A673 (cell line): Measurements from ENCODE around the gene IRX4. TPM values are rescaled to one million over a fixed set of nuclear protein-coding genes. Genes with fewer than 3 reads are reported as not detected.

Experiments used
- BruUV-seq: library from RNA; stranded (reverse); fragments of 400-500 nt; replicated peaks from 2 replicates; lab custom pipeline; 2021; lab: Mats Ljungman, UMichigan
- CTCF ChIA-PET: fragments of 300-600 bp; sonication (Branson Sonifier 250); formaldehyde crosslinking; loops from one replicate; lab custom pipeline; 2022; ENCODE audit warnings: antibody characterized with exemption; lab: Charles Lee
- POLR2A ChIA-PET: fragments of 300-600 bp; sonication (Branson Sonifier 250); formaldehyde crosslinking; loops from one replicate; lab custom pipeline; 2022; ENCODE audit warnings: antibody characterized with exemption; ENCODE audit not compliant: low non-redundant PET; lab: Charles Lee
- DNase-seq: peaks from one replicate; pipeline ENCODE4 v3.0.0-alpha.2; 2015; ENCODE audit warnings: low spot score
- H3K27ac ChIP-seq: fragments of 200-600 bp; sonication (generic); 2 replicates; pipeline ENCODE4 v1.5.1; 2016; ENCODE audit warnings: mixed run types, low read depth, mild to moderate bottlenecking, mixed read lengths, antibody characterized with exemption, low read length; ENCODE audit not compliant: poor library complexity, severe bottlenecking
- H3K27me3 ChIP-seq: fragments of 200-600 bp; sonication (generic); replicated peaks from 2 replicates; pipeline ENCODE4 v1.6.1; 2017; ENCODE audit warnings: mixed run types, low read depth, mild to moderate bottlenecking, mixed read lengths, antibody characterized with exemption, low read length; ENCODE audit not compliant: insufficient read depth, poor library complexity
- H3K36me3 ChIP-seq: fragments of 200-600 bp; sonication (generic); 2 replicates; pipeline ENCODE4 v1.6.1; 2016; ENCODE audit warnings: mixed run types, mild to moderate bottlenecking, mixed read lengths, antibody characterized with exemption, low read length; ENCODE audit not compliant: insufficient read depth, poor library complexity, severe bottlenecking
- H3K4me1 ChIP-seq: fragments of 200-600 bp; sonication (generic); 2 replicates; pipeline ENCODE4 v1.6.1; 2017; ENCODE audit warnings: mixed run types, mild to moderate bottlenecking, mixed read lengths, antibody characterized with exemption, low read length; ENCODE audit not compliant: insufficient read depth, poor library complexity, severe bottlenecking
- H3K4me3 ChIP-seq: fragments of 200-600 bp; sonication (generic); 2 replicates; pipeline ENCODE4 v1.5.1; 2016; ENCODE audit warnings: low read depth, mixed run types, mild to moderate bottlenecking, mixed read lengths, low read length; ENCODE audit not compliant: poor library complexity, severe bottlenecking
- H3K9me3 ChIP-seq: fragments of 200-600 bp; sonication (generic); 2 replicates; pipeline ENCODE4 v1.6.1; 2016; ENCODE audit warnings: mixed run types, low read depth, mild to moderate bottlenecking, mixed read lengths, antibody characterized with exemption, low read length; ENCODE audit not compliant: poor library complexity, severe bottlenecking
- CTCF ChIP-seq: fragments of 300-800, 200-600 bp; sonication (generic); conservative IDR thresholded peaks from 2 replicates; pipeline ENCODE4 v1.5.1; 2017; ENCODE audit warnings: low read depth, mild to moderate bottlenecking, antibody characterized with exemption, low read length, moderate library complexity, mixed read lengths
- EZH2 ChIP-seq: fragments of 200-600 bp; sonication (generic); IDR thresholded peaks from 2 replicates; pipeline ENCODE4 v1.6.1; 2017; ENCODE audit warnings: borderline replicate concordance, low read depth, mild to moderate bottlenecking, mixed read lengths, antibody characterized with exemption, low read length; ENCODE audit not compliant: poor library complexity, severe bottlenecking
- intact Hi-C: fragments of 100-400 bp; cut with micrococcal nuclease; formaldehyde crosslinking; loops from one replicate; pipeline ENCODE4 v1.10.0; 2022; ENCODE audit not compliant: unreplicated experiment
- total RNA-seq: library from RNA; stranded (reverse); gene quantifications from 2 replicates; pipeline ENCODE4 v1.2.3, GENCODE V29; 2021

IRX4 gene
- total RNA-seq, 1 experiment from 2014 or later, result not detected

GRCh38 chr5:1851290-1851934 is 31.3 kb downstream of the IRX4 start:
- ChIA-PET CTCF (no interaction called here), POLR2A (no interaction called here)
- Histone ChIP-seq H3K4me3 (no peak overlapping the region), H3K4me1 (no peaks in the 10 kb centered on the region), H3K9me3 (no peaks in the 10 kb centered on the region), H3K36me3 (no peaks in the 10 kb centered on the region), H3K27me3 (peaks cover 85% of the 10 kb centered on the region), H3K27ac (no peak overlapping the region)
- TF ChIP-seq CTCF (no peak), EZH2 (peak; percentile 67)
- no peak for DNase-seq
- BruUV-seq, result no TSS peak
- intact Hi-C loops, result no loop called here

GRCh38 chr5:1850324-1851154 is 32.2 kb downstream of the IRX4 start:
- Histone ChIP-seq H3K36me3 (no peaks in the 10 kb centered on the region), H3K27ac (no peak overlapping the region), H3K9me3 (no peaks in the 10 kb centered on the region), H3K27me3 (peaks cover 78% of the 10 kb centered on the region), H3K4me3 (no peak overlapping the region), H3K4me1 (no peaks in the 10 kb centered on the region)
- ChIA-PET CTCF (no interaction called here), POLR2A (interaction anchor here (0.5 kb wide), 1 partner anchor 19 kb away, joined by 3 read pairs; no protein-coding TSS in a partner anchor)
- no TSS peak for BruUV-seq
- TF ChIP-seq CTCF, result no peak
- TF ChIP-seq EZH2, result no peak
- DNase-seq, result no peak
- intact Hi-C loops, result no loop called here

GRCh38 chr5:1847611-1848010 is 35.1 kb downstream of the IRX4 start:
- TF ChIP-seq CTCF, result no peak
- TF ChIP-seq EZH2, result no peak
- no peaks in the 10 kb centered on the region for H3K9me3 ChIP-seq
- H3K4me1 ChIP-seq, result no peaks in the 10 kb centered on the region
- H3K4me3 ChIP-seq, result no peak overlapping the region
- no TSS peak for BruUV-seq
- ChIA-PET CTCF (no interaction called here), POLR2A (no interaction called here)
- H3K27ac ChIP-seq, result no peak overlapping the region
- peaks cover 50% of the 10 kb centered on the region for H3K27me3 ChIP-seq
- intact Hi-C loops, result no loop called here
- no peaks in the 10 kb centered on the region for H3K36me3 ChIP-seq
- DNase-seq, result no peak
